ENCODE data around the gene CRACR2B. TPM values are rescaled to one million over a fixed set of nuclear protein-coding genes. Genes with fewer than 3 reads are reported as not detected.
A peak's percentile ranks its signal among the peaks of the same experiment; 100 is the strongest.

Gene CRACR2B
- total and polyA plus RNA-seq, 2 of the 13 experiments (the other 11 are each of a cell fraction or from before 2014, with no cell fraction given) = 14.9 to 21.0 TPM

- TF ChIP-seq, protein P1, sequence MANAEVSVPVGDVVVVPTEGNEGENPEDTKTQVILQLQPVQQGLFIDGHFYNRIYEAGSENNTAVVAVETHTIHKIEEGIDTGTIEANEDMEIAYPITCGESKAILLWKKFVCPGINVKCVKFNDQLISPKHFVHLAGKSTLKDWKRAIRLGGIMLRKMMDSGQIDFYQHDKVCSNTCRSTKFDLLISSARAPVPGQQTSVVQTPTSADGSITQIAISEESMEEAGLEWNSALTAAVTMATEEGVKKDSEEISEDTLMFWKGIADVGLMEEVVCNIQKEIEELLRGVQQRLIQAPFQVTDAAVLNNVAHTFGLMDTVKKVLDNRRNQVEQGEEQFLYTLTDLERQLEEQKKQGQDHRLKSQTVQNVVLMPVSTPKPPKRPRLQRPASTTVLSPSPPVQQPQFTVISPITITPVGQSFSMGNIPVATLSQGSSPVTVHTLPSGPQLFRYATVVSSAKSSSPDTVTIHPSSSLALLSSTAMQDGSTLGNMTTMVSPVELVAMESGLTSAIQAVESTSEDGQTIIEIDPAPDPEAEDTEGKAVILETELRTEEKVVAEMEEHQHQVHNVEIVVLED (CRISPR knock-in tag; IDR thresholded peaks at IDR 0.05; ENCODE audit: borderline replicate concordance) = no peak
- TF ChIP-seq HNF1B (CRISPR knock-in tag; IDR thresholded peaks at IDR 0.05) = no peak
- peak; percentile 18; the same call in 1 of the 2 replicates for TF ChIP-seq ISL2 (CRISPR knock-in tag; IDR thresholded peaks at IDR 0.05)
- TF ChIP-seq ZKSCAN8 (CRISPR knock-in tag; IDR thresholded peaks at IDR 0.05; ENCODE audit: borderline replicate concordance) = no peak
- TF ChIP-seq ZNF782 (CRISPR knock-in tag; IDR thresholded peaks at IDR 0.05; ENCODE audit: borderline replicate concordance) = no peak
- no peak for TF ChIP-seq ZNF30 (CRISPR knock-in tag; IDR thresholded peaks at IDR 0.05)
- TF ChIP-seq FIP1L1 (IDR thresholded peaks at IDR 0.05; ENCODE audit: borderline replicate concordance, insufficient read depth, low read depth, low read length) = no peak
- TF ChIP-seq KLF16 (CRISPR knock-in tag; IDR thresholded peaks at IDR 0.05) = no peak
- no peak for TF ChIP-seq NCOA5 (CRISPR knock-in tag; IDR thresholded peaks at IDR 0.05)
- TF ChIP-seq ZFP1 (CRISPR knock-in tag; IDR thresholded peaks at IDR 0.05) = no peak
- TF ChIP-seq NFE2L1 (CRISPR knock-in tag; IDR thresholded peaks at IDR 0.05; ENCODE audit: borderline replicate concordance) = no peak
- no peak for TF ChIP-seq CHD4 (IDR thresholded peaks at IDR 0.05; ENCODE audit: borderline replicate concordance, low read length)
- TF ChIP-seq ZFP82 (CRISPR knock-in tag; IDR thresholded peaks at IDR 0.05; ENCODE audit: borderline replicate concordance) = no peak
- TF ChIP-seq ZNF562 (CRISPR knock-in tag; IDR thresholded peaks at IDR 0.05; ENCODE audit: borderline replicate concordance) = no peak
- no peak for TF ChIP-seq TOE1 (CRISPR knock-in tag; IDR thresholded peaks at IDR 0.05)
- TF ChIP-seq, protein P2, sequence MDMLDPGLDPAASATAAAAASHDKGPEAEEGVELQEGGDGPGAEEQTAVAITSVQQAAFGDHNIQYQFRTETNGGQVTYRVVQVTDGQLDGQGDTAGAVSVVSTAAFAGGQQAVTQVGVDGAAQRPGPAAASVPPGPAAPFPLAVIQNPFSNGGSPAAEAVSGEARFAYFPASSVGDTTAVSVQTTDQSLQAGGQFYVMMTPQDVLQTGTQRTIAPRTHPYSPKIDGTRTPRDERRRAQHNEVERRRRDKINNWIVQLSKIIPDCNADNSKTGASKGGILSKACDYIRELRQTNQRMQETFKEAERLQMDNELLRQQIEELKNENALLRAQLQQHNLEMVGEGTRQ (IDR thresholded peaks at IDR 0.05; ENCODE audit: low read depth, low read length) = peak; percentile 48; the same call in 1 of the 2 replicates
- TF ChIP-seq, protein P2 (CRISPR knock-in tag; IDR thresholded peaks at IDR 0.05; ENCODE audit: borderline replicate concordance) = peak; percentile 14; the same call in 1 of the 2 replicates
- no peak for TF ChIP-seq ZNF367 (CRISPR knock-in tag; IDR thresholded peaks at IDR 0.05; ENCODE audit: borderline replicate concordance)
- TF ChIP-seq SRSF4 (IDR thresholded peaks at IDR 0.05; ENCODE audit: low read depth, low read length, poor library complexity, severe bottlenecking) = no peak
- peak; percentile 22; the same call in 1 of the 2 replicates for TF ChIP-seq RXRB (CRISPR knock-in tag; IDR thresholded peaks at IDR 0.05; ENCODE audit: borderline replicate concordance)
- TF ChIP-seq CEBPB (IDR thresholded peaks at IDR 0.05; ENCODE audit: borderline replicate concordance, low read depth, low read length) = no peak
- no peak for TF ChIP-seq SETDB1 (CRISPR knock-in tag; IDR thresholded peaks at IDR 0.05; ENCODE audit: borderline replicate concordance)
- TF ChIP-seq REPIN1 (CRISPR knock-in tag; IDR thresholded peaks at IDR 0.05; ENCODE audit: borderline replicate concordance, low read depth) = no peak
- 0 out of 2 replicates have a peak, but pooled peaks have one; percentile 27 for TF ChIP-seq ZNF564 (CRISPR knock-in tag; IDR thresholded peaks at IDR 0.05)
- peak; percentile 69; the same call in 1 of the 2 replicates for TF ChIP-seq ZNF451 (CRISPR knock-in tag; IDR thresholded peaks at IDR 0.05)
Observed at GRCh38 chr11:830295-831117, 2.8 kb downstream of the CRACR2B start (continued).

Measured in HepG2 (cell line).